ENCODE data around the gene HNMT. TPM values are rescaled to one million over a fixed set of nuclear protein-coding genes. Genes with fewer than 3 reads are reported as not detected.

The HNMT gene
- total and polyA plus RNA-seq, 2 of the 8 experiments (the other 6 are each of a cell fraction or from before 2014, with no cell fraction given) = 1.6 to 3.6 TPM

DNA sequence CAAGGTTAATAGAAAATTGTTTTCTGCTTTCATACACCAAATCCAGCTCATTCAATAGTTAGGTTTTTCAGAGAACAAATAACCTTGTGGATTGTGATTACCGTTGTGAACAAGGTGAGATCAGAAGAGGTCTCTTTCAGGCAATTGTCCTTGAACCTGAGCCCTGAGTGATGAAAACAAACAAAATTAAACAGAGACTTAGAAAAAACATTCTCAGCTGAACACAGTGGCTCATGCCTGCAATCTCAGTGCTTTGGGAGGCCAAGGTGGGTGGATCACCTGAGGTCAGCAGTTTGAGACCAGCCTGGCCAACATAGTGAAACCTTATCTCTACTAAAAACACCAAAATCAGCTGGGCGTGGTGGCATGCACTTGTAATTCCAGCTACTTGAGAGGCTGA is 68.1 kb downstream of the HNMT start:
- no peak overlapping the region for H4K8ac ChIP-seq (ENCODE audit: extremely low read depth, insufficient read depth, low read length)
- H2AFZ ChIP-seq (ENCODE audit: low read length) = no peak overlapping the region
- H3K56ac ChIP-seq (replicated peaks; ENCODE audit: insufficient read length, low read depth, low read length) = no peak overlapping the region
- no peak overlapping the region for H3K14ac ChIP-seq (ENCODE audit: insufficient read length)
- H3K79me1 ChIP-seq (ENCODE audit: low read depth, low read length) = no peaks in the 10 kb centered on the region
- no peak overlapping the region for H3K4me3 ChIP-seq (ENCODE audit: extremely low read depth in 1 of 4, insufficient read depth in 2 of 4, low read depth in 3 of 4, low read length in 4 of 4)
- H3K79me2 ChIP-seq (ENCODE audit: control insufficient read depth in 1 of 2, insufficient read depth in 2 of 2, low read length in 2 of 2) = no peaks in the 10 kb centered on the region
- TF ChIP-seq GTF2F1 (IDR thresholded peaks at IDR 0.05; ENCODE audit: borderline replicate concordance, low read depth, low read length) (no peak), RXRA (IDR thresholded peaks at IDR 0.05; ENCODE audit: insufficient read depth, low read depth, low read length) (no peak), GABPA (IDR thresholded peaks at IDR 0.05; ENCODE audit: borderline replicate concordance, insufficient read depth, low read length) (no peak), BCL11A (IDR thresholded peaks at IDR 0.05; ENCODE audit: low read depth in 2 of 2, low read length in 2 of 2) (no peak), SIN3A (conservative IDR thresholded peaks at IDR 0.05 in 1 of 2, IDR thresholded peaks at IDR 0.05 in 1 of 2; ENCODE audit: low read depth in 1 of 2, low read length in 2 of 2) (no peak), PHF8 (conservative IDR thresholded peaks at IDR 0.05; ENCODE audit: low read depth, low read length) (no peak), TAF7 (optimal IDR thresholded peaks at IDR 0.05; ENCODE audit: borderline replicate concordance, low read depth, low read length) (no peak), SRF (IDR thresholded peaks at IDR 0.05; ENCODE audit: low read depth, low read length) (no peak), FOSL1 (IDR thresholded peaks at IDR 0.05; ENCODE audit: insufficient read depth, low read depth, low read length) (no peak), KDM5A (IDR thresholded peaks at IDR 0.05; ENCODE audit: low read length) (no peak), SIX5 (IDR thresholded peaks at IDR 0.05; ENCODE audit: low read depth, low read length) (no peak)
- no peak overlapping the region for H2BK5ac ChIP-seq (ENCODE audit: low read depth, low read length)
- H3K36me3 ChIP-seq (ENCODE audit: control insufficient read depth in 2 of 4, insufficient read depth in 4 of 4, low read length in 3 of 4) = no peaks in the 10 kb centered on the region
- no peak overlapping the region for H3K18ac ChIP-seq (ENCODE audit: extremely low read depth, low read length)
- WGBS, 2 experiments (ENCODE audit: extremely low coverage in 1 of 2, insufficient coverage in 1 of 2, insufficient read length in 1 of 2, insufficient replicate concordance in 2 of 2, low coverage in 1 of 2, low lambda C conversion rate in 2 of 2, missing lambda C conversion rate in 1 of 2) = 95% methylated on average over 2 of the region's 2 CpGs; no CpG with 5 or more reads in 1 of the 2 experiments
- H2AK5ac ChIP-seq (ENCODE audit: low read depth, low read length) = no peak overlapping the region
- DNase-seq (ENCODE audit: low read depth in 1 of 2, low spot score in 2 of 2) (no peak), FAIRE-seq (no peak)
- no peak overlapping the region for H4K5ac ChIP-seq (ENCODE audit: insufficient read length, low read depth, low read length)
- H3K27me3 ChIP-seq (replicated peaks in 1 of 4; ENCODE audit: control insufficient read depth in 3 of 4, extremely low read depth in 1 of 4, insufficient read depth in 3 of 4, low read length in 3 of 4) = no peaks in the 10 kb centered on the region
- ChIA-PET POLR2A (ENCODE audit: partially characterized antibody) (no interaction called here), CTCF (ENCODE audit: partially characterized antibody) (interaction anchor here (0.6 to 2.6 kb wide), 6 partner anchors 8 to 288 kb away, joined by 3 to 12 read pairs (median 3); no protein-coding TSS in a partner anchor)
- H2BK20ac ChIP-seq (ENCODE audit: low read length) = no peak overlapping the region
- no peak overlapping the region for H4K91ac ChIP-seq (replicated peaks; ENCODE audit: insufficient read length, low read length)
- H3K4me1 ChIP-seq (replicated peaks in 1 of 4; ENCODE audit: control insufficient read depth in 3 of 4, insufficient read depth in 4 of 4, low read length in 3 of 4) = no peaks in the 10 kb centered on the region
- no peak overlapping the region for H3K9ac ChIP-seq (replicated peaks in 1 of 4; ENCODE audit: extremely low read depth in 1 of 4, low read depth in 3 of 4, low read length in 3 of 4)
- H4K20me1 ChIP-seq (replicated peaks in 1 of 2; ENCODE audit: control insufficient read depth in 1 of 2, insufficient read depth in 2 of 2, low read length in 2 of 2) = peaks cover 0 to 2% of the 10 kb centered on the region in 2 experiments
- no peak overlapping the region for H3K4me2 ChIP-seq (ENCODE audit: insufficient read depth in 1 of 2, low read depth in 2 of 2, low read length in 2 of 2)
- H3K27ac ChIP-seq (ENCODE audit: low read depth, low read length) = no peak overlapping the region
- H3K23ac ChIP-seq (ENCODE audit: insufficient read length) = no peak overlapping the region
- H3K4ac ChIP-seq (replicated peaks; ENCODE audit: insufficient read length, low read depth, low read length) = no peak overlapping the region
- no peak overlapping the region for H2BK120ac ChIP-seq (replicated peaks; ENCODE audit: low read depth, low read length)
- H2BK12ac ChIP-seq (ENCODE audit: low read depth, low read length) = no peak overlapping the region
- H2BK15ac ChIP-seq (ENCODE audit: low read length) = no peak overlapping the region
- no peaks in the 10 kb centered on the region for H3K23me2 ChIP-seq (ENCODE audit: low read depth, low read length)
- H3K9me3 ChIP-seq (ENCODE audit: insufficient read depth in 2 of 2, low read depth in 1 of 2, low read length in 1 of 2) = no peaks in the 10 kb centered on the region
